Astrocyte (in vitro differentiated cells and primary cell): ENCODE results near the gene NDUFS3. TPM values are rescaled to one million over a fixed set of nuclear protein-coding genes. Genes with fewer than 3 reads are reported as not detected.
"Not testable (repeated sequence)": the region's sequence is repeated elsewhere in the genome, so short reads cannot be mapped to it uniquely, and the experiment has no call there.

Source experiments
- DNase-seq: peaks from one replicate; pipeline ENCODE4 v3.0.0-alpha.2; 2010; ENCODE audit warnings: low read depth
- FAIRE-seq: peaks from 2 replicates; lab custom pipeline; 2011; peaks lifted over from hg19 to GRCh38; lab: Jason Lieb, UNC
- H2AFZ ChIP-seq: 2 replicates; pipeline ENCODE4 v1.6.0; 2012; ENCODE audit warnings: low read depth, low read length, inconsistent platforms
- H3K27ac ChIP-seq: 2 replicates; pipeline ENCODE4 v1.5.1; 2011; ENCODE audit warnings: low read depth, low read length, inconsistent platforms
- H3K27me3 ChIP-seq: 2 replicates; pipeline ENCODE4 v1.6.0; 2011; ENCODE audit warnings: low read length, inconsistent platforms; ENCODE audit not compliant: insufficient read depth
- H3K36me3 ChIP-seq: 2 replicates; pipeline ENCODE4 v1.5.1; 2011; ENCODE audit warnings: low read length, inconsistent platforms; ENCODE audit not compliant: insufficient read depth
- H3K4me1 ChIP-seq: 2 replicates; pipeline ENCODE4 v1.5.1; 2011; ENCODE audit warnings: low read length, inconsistent platforms; ENCODE audit not compliant: insufficient read depth
- H3K4me2 ChIP-seq: 2 replicates; pipeline ENCODE4 v1.6.0; 2012; ENCODE audit warnings: low read length, inconsistent platforms
- H3K4me3 ChIP-seq: 2 replicates; pipeline ENCODE4 v1.5.1; 2011; ENCODE audit warnings: low read depth, mild to moderate bottlenecking, low read length, inconsistent platforms; ENCODE audit not compliant: insufficient read depth
- H3K79me2 ChIP-seq: 2 replicates; pipeline ENCODE4 v1.6.0; 2012; ENCODE audit warnings: mild to moderate bottlenecking, low read length, inconsistent platforms; ENCODE audit not compliant: insufficient read depth
- H3K9ac ChIP-seq: 2 replicates; pipeline ENCODE4 v1.6.0; 2012; ENCODE audit warnings: mild to moderate bottlenecking, low read length, inconsistent platforms
- H3K9me3 ChIP-seq: 2 replicates; pipeline ENCODE4 v1.5.1; 2012; ENCODE audit warnings: low read depth, mild to moderate bottlenecking, low read length, inconsistent platforms; ENCODE audit not compliant: insufficient read depth
- H4K20me1 ChIP-seq: 2 replicates; pipeline ENCODE4 v1.6.0; 2012; ENCODE audit warnings: low read length, inconsistent platforms; ENCODE audit not compliant: insufficient read depth
- H3K27ac Mint-ChIP-seq: one replicate; pipeline ENCODE4 v1.8.0; 2021; ENCODE audit warnings: mild to moderate bottlenecking, mixed read lengths; ENCODE audit not compliant: unreplicated experiment
- H3K27me3 Mint-ChIP-seq: one replicate; pipeline ENCODE4 v1.8.0; 2021; ENCODE audit warnings: low read depth, mixed read lengths; ENCODE audit not compliant: unreplicated experiment
- H3K36me3 Mint-ChIP-seq: one replicate; pipeline ENCODE4 v1.8.0; 2021; ENCODE audit warnings: low read depth, mixed read lengths; ENCODE audit not compliant: unreplicated experiment
- H3K4me1 Mint-ChIP-seq: one replicate; pipeline ENCODE4 v1.8.0; 2021; ENCODE audit warnings: low read depth, mixed read lengths; ENCODE audit not compliant: unreplicated experiment
- H3K4me3 Mint-ChIP-seq: one replicate; pipeline ENCODE4 v1.8.0; 2021; ENCODE audit warnings: mild to moderate bottlenecking, moderate library complexity, mixed read lengths; ENCODE audit not compliant: unreplicated experiment
- H3K9me3 Mint-ChIP-seq: one replicate; pipeline ENCODE4 v1.8.0; 2021; ENCODE audit warnings: mild to moderate bottlenecking, mixed read lengths; ENCODE audit not compliant: unreplicated experiment
- CTCF ChIP-seq: IDR thresholded peaks from 2 replicates; pipeline ENCODE4 v1.5.1; 2011; ENCODE audit warnings: low read depth, mild to moderate bottlenecking, inconsistent platforms, low read length, moderate library complexity; ENCODE audit not compliant: insufficient read depth
- EZH2 ChIP-seq: IDR thresholded peaks from 2 replicates; pipeline ENCODE4 v1.6.1; 2012; ENCODE audit warnings: mild to moderate bottlenecking, low read length, inconsistent platforms; ENCODE audit not compliant: insufficient read depth
- total RNA-seq: library from RNA; stranded (reverse); gene quantifications from 2 replicates; pipeline ENCODE4 v1.2.1, GENCODE V29; 2021

Gene NDUFS3
- total RNA-seq, 1 donor from 2014 or later: 80.7 TPM

- no peak overlapping the region for H3K4me3 ChIP-seq
- no peaks in the 10 kb centered on the region for H3K79me2 ChIP-seq
- no peaks in the 10 kb centered on the region for H3K4me1 ChIP-seq
- H3K9me3 ChIP-seq: no peaks in the 10 kb centered on the region
- H3K9ac ChIP-seq: no peak overlapping the region
- no peaks in the 10 kb centered on the region for H3K27me3 ChIP-seq
- Mint-ChIP-seq H3K27me3 (no peaks in the 10 kb centered on the region), H3K4me1 (no peaks in the 10 kb centered on the region), H3K4me3 (no peak overlapping the region), H3K27ac (no peak overlapping the region), H3K9me3 (no peaks in the 10 kb centered on the region), H3K36me3 (no peaks in the 10 kb centered on the region)
- no peak for TF ChIP-seq EZH2
- no peak for TF ChIP-seq CTCF
- H3K36me3 ChIP-seq: no peaks in the 10 kb centered on the region
- no peak overlapping the region for H3K4me2 ChIP-seq
- no peak overlapping the region for H3K27ac ChIP-seq
- H2AFZ ChIP-seq: no peak overlapping the region
- no peak for FAIRE-seq
- no peak for DNase-seq
- no peaks in the 10 kb centered on the region for H4K20me1 ChIP-seq
Observed at GRCh38 chr11:47558695-47559094, 20.2 kb upstream of the NDUFS3 start.

GRCh38 chr11:47560426-47560825 is 18.4 kb upstream of the NDUFS3 start:
- no peak overlapping the region for H3K4me3 Mint-ChIP-seq
- no peaks in the 10 kb centered on the region for H3K27me3 Mint-ChIP-seq
- no peak overlapping the region for H3K27ac Mint-ChIP-seq
- FAIRE-seq (no peak), DNase-seq (no peak)
- H3K4me1 ChIP-seq: peaks cover 7% of the 10 kb centered on the region
- no peak overlapping the region for H3K9ac ChIP-seq
- no peak overlapping the region for H3K27ac ChIP-seq
- peaks cover 7% of the 10 kb centered on the region for H3K79me2 ChIP-seq
- H2AFZ ChIP-seq: no peak overlapping the region
- no peaks in the 10 kb centered on the region for H3K36me3 Mint-ChIP-seq
- H4K20me1 ChIP-seq: no peaks in the 10 kb centered on the region
- H3K4me3 ChIP-seq: no peak overlapping the region
- no peaks in the 10 kb centered on the region for H3K9me3 ChIP-seq
- no peaks in the 10 kb centered on the region for H3K9me3 Mint-ChIP-seq
- no peaks in the 10 kb centered on the region for H3K36me3 ChIP-seq
- no peaks in the 10 kb centered on the region for H3K4me1 Mint-ChIP-seq
- TF ChIP-seq CTCF (no peak), EZH2 (no peak)
- H3K27me3 ChIP-seq: no peaks in the 10 kb centered on the region
- no peak overlapping the region for H3K4me2 ChIP-seq

GRCh38 chr11:47562393-47562792 is 16.5 kb upstream of the NDUFS3 start:
- not testable (repeated sequence) for H3K4me3 ChIP-seq, H3K4me3 Mint-ChIP-seq, H3K4me1 Mint-ChIP-seq, H3K27ac Mint-ChIP-seq, H3K4me1 ChIP-seq, H3K27me3 Mint-ChIP-seq, DNase-seq, H3K27me3 ChIP-seq, H3K27ac ChIP-seq, H4K20me1 ChIP-seq, FAIRE-seq, H3K9me3 Mint-ChIP-seq, H3K36me3 ChIP-seq, H3K9ac ChIP-seq, H3K36me3 Mint-ChIP-seq, H3K4me2 ChIP-seq, H3K9me3 ChIP-seq, H2AFZ ChIP-seq
- peaks cover 23% of the 10 kb centered on the region for H3K79me2 ChIP-seq

- H3K4me1 Mint-ChIP-seq, H3K36me3 ChIP-seq, H3K27me3 ChIP-seq, H3K27me3 Mint-ChIP-seq, DNase-seq, H3K4me3 ChIP-seq, FAIRE-seq, H3K9me3 ChIP-seq, H4K20me1 ChIP-seq, H3K9ac ChIP-seq, H3K9me3 Mint-ChIP-seq, H2AFZ ChIP-seq, H3K4me1 ChIP-seq, H3K27ac Mint-ChIP-seq, H3K27ac ChIP-seq, H3K36me3 Mint-ChIP-seq: not testable (repeated sequence)
- H3K4me2 ChIP-seq: peak overlapping the region; percentile 8
- peaks cover 35% of the 10 kb centered on the region for H3K79me2 ChIP-seq
- peak overlapping the region; percentile 57 for H3K4me3 Mint-ChIP-seq
Observed at GRCh38 chr11:47564366-47564765, 14.5 kb upstream of the NDUFS3 start.
